ENCODE measurements around the gene TSC22D3.

GRCh38 chrX:107758231-107758766 is 17.3 kb downstream of the TSC22D3 start:
- no peak for TF ChIP-seq POLR2AphosphoS5 (IDR thresholded peaks at IDR 0.05; ENCODE audit: low read depth, low read length)
- no peak for TF ChIP-seq TAF1 (IDR thresholded peaks at IDR 0.05; ENCODE audit: borderline replicate concordance, low read depth, low read length)
- TF ChIP-seq POLR2A (IDR thresholded peaks at IDR 0.05; ENCODE audit: low read depth, low read length), result no peak
